ENCODE results near the gene PSMB8. TPM values are rescaled to one million over a fixed set of nuclear protein-coding genes. Genes with fewer than 3 reads are reported as not detected.

The PSMB8 gene
- total and polyA plus RNA-seq, 2 of the 8 experiments (the other 6 are each of a cell fraction or from before 2014, with no cell fraction given), result 18.4 to 43.0 TPM

- H3K23me2 ChIP-seq (ENCODE audit: low read depth, low read length), result peaks cover 13% of the 10 kb centered on the region
- no peaks in the 10 kb centered on the region for H3K79me1 ChIP-seq (ENCODE audit: low read depth, low read length)
- 93% methylated on average over 10 of the region's 10 CpGs; no CpG with 5 or more reads in 1 of the 2 experiments for WGBS, 2 experiments (ENCODE audit: extremely low coverage in 1 of 2, insufficient coverage in 1 of 2, insufficient read length in 1 of 2, insufficient replicate concordance in 2 of 2, low coverage in 1 of 2, low lambda C conversion rate in 2 of 2, missing lambda C conversion rate in 1 of 2)
- CTCF ChIA-PET (ENCODE audit: partially characterized antibody), result interaction anchor here (1.0 to 11.2 kb wide), 3 partner anchors 8 to 434 kb away, joined by 3 to 402 read pairs (median 6); partner anchors contain the start of genes PSMB9, TAP1 and TAP2
- no peak overlapping the region for H2BK20ac ChIP-seq (ENCODE audit: low read length)
- peaks cover 1 to 20% (median 16%) of the 10 kb centered on the region in 4 experiments for H3K27me3 ChIP-seq (replicated peaks in 1 of 4; ENCODE audit: control insufficient read depth in 3 of 4, extremely low read depth in 1 of 4, insufficient read depth in 3 of 4, low read length in 3 of 4)
- no peak overlapping the region for H3K18ac ChIP-seq (ENCODE audit: extremely low read depth, low read length)
- DNase-seq (ENCODE audit: low read depth in 1 of 2, low spot score in 2 of 2), result no peak
- no peak overlapping the region for H3K4me3 ChIP-seq (ENCODE audit: extremely low read depth in 1 of 4, insufficient read depth in 2 of 4, low read depth in 3 of 4, low read length in 4 of 4)
- no peak overlapping the region for H4K5ac ChIP-seq (ENCODE audit: insufficient read length, low read depth, low read length)
- peaks cover 0 to 9% (median 0%) of the 10 kb centered on the region in 4 experiments; a peak in 5 of 8 replicates for H3K36me3 ChIP-seq (ENCODE audit: control insufficient read depth in 2 of 4, insufficient read depth in 4 of 4, low read length in 3 of 4)
- H3K4me1 ChIP-seq (replicated peaks in 1 of 4; ENCODE audit: control insufficient read depth in 3 of 4, insufficient read depth in 4 of 4, low read length in 3 of 4), result peaks cover 0 to 3% (median under 1%) of the 10 kb centered on the region in 4 experiments; a peak in 2 of 7 replicates
- H2BK15ac ChIP-seq (ENCODE audit: low read length), result no peak overlapping the region
- no peak overlapping the region for H2BK5ac ChIP-seq (ENCODE audit: low read depth, low read length)
- no peaks in the 10 kb centered on the region for H3K9me3 ChIP-seq (ENCODE audit: insufficient read depth in 2 of 2, low read depth in 1 of 2, low read length in 1 of 2)
- H3K14ac ChIP-seq (ENCODE audit: insufficient read length), result no peak overlapping the region
- no peak for FAIRE-seq
- H2AFZ ChIP-seq (ENCODE audit: low read length), result no peak overlapping the region
- POLR2A ChIA-PET (ENCODE audit: partially characterized antibody), result no interaction called here
- no peaks in the 10 kb centered on the region for H3K79me2 ChIP-seq (ENCODE audit: control insufficient read depth in 1 of 2, insufficient read depth in 2 of 2, low read length in 2 of 2)
- no peak overlapping the region for H3K27ac ChIP-seq (ENCODE audit: low read depth, low read length)
- H2AK5ac ChIP-seq (ENCODE audit: low read depth, low read length), result no peak overlapping the region
- H4K8ac ChIP-seq (ENCODE audit: extremely low read depth, insufficient read depth, low read length), result no peak overlapping the region
- peaks cover 0 to 2% of the 10 kb centered on the region in 2 experiments for H4K20me1 ChIP-seq (replicated peaks in 1 of 2; ENCODE audit: control insufficient read depth in 1 of 2, insufficient read depth in 2 of 2, low read length in 2 of 2)
- no peak overlapping the region for H3K4ac ChIP-seq (replicated peaks; ENCODE audit: insufficient read length, low read depth, low read length)
- no peak overlapping the region for H4K91ac ChIP-seq (replicated peaks; ENCODE audit: insufficient read length, low read length)
- no peak overlapping the region for H2BK120ac ChIP-seq (replicated peaks; ENCODE audit: low read depth, low read length)
- H2BK12ac ChIP-seq (ENCODE audit: low read depth, low read length), result no peak overlapping the region
- H3K56ac ChIP-seq (replicated peaks; ENCODE audit: insufficient read length, low read depth, low read length), result no peak overlapping the region
- H3K4me2 ChIP-seq (ENCODE audit: insufficient read depth in 1 of 2, low read depth in 2 of 2, low read length in 2 of 2), result no peak overlapping the region
- H3K9ac ChIP-seq (replicated peaks in 1 of 4; ENCODE audit: extremely low read depth in 1 of 4, low read depth in 3 of 4, low read length in 3 of 4), result no peak overlapping the region
- H3K23ac ChIP-seq (ENCODE audit: insufficient read length), result no peak overlapping the region
- TF ChIP-seq RAD21 (IDR thresholded peaks at IDR 0.05 in 1 of 2, conservative IDR thresholded peaks at IDR 0.05 in 1 of 2; ENCODE audit: low read depth in 2 of 2, low read length in 2 of 2) (no peak), EP300 (IDR thresholded peaks at IDR 0.05; ENCODE audit: borderline replicate concordance in 1 of 2, low read depth in 2 of 2, low read length in 2 of 2) (no peak), CTCF (IDR thresholded peaks at IDR 0.05; ENCODE audit: control extremely low read depth in 1 of 3, insufficient read depth in 1 of 3, low read depth in 1 of 3, low read length in 3 of 3) (no peak), RBBP5 (IDR thresholded peaks at IDR 0.05; ENCODE audit: borderline replicate concordance, low read depth, low read length) (no peak), CBX8 (IDR thresholded peaks at IDR 0.05; ENCODE audit: borderline replicate concordance, low read depth, low read length) (no peak), YY1 (IDR thresholded peaks at IDR 0.05; ENCODE audit: low read depth, low read length) (no peak), GTF2F1 (IDR thresholded peaks at IDR 0.05; ENCODE audit: borderline replicate concordance, low read depth, low read length) (no peak), ZNF274 (IDR thresholded peaks at IDR 0.05; ENCODE audit: borderline replicate concordance, extremely low read depth, low read length) (no peak), CREB1 (IDR thresholded peaks at IDR 0.05) (no peak), CEBPB (IDR thresholded peaks at IDR 0.05; ENCODE audit: low read depth, low read length) (no peak)
- TF ChIP-seq, protein P1, sequence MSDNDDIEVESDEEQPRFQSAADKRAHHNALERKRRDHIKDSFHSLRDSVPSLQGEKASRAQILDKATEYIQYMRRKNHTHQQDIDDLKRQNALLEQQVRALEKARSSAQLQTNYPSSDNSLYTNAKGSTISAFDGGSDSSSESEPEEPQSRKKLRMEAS (IDR thresholded peaks at IDR 0.05), result no peak
These were observed 3.2 kb upstream of the PSMB8 start for GRCh38 chr6:32847004-32847403.
